Testis (tissue), 3 donors: ENCODE results near the gene SKI. TPM values are rescaled to one million over a fixed set of nuclear protein-coding genes. Genes with fewer than 3 reads are reported as not detected.

ENCODE experiments used
- DNase-seq: peaks from one replicate; pipeline ENCODE4 v3.0.0-alpha.2; 2019
- H3K27ac ChIP-seq, 2 donors: fragments of 200-600 bp; sonication (generic); one replicate each; pipeline ENCODE4 v1.5.1; 2019
- H3K27me3 ChIP-seq: fragments of 200-600 bp; sonication (generic); one replicate; pipeline ENCODE4 v1.5.1; 2019
- H3K36me3 ChIP-seq: fragments of 200-600 bp; sonication (generic); one replicate; pipeline ENCODE4 v1.5.1; 2017; ENCODE audit warnings: low read depth; ENCODE audit errors: missing control alignments
- H3K4me1 ChIP-seq: fragments of 200-600 bp; sonication (generic); one replicate; pipeline ENCODE4 v1.5.1; 2019
- H3K4me3 ChIP-seq, 2 donors: fragments of 200-600 bp; sonication (generic); one replicate each; pipeline ENCODE4 v1.5.1; 2017 to 2019
- H3K9me3 ChIP-seq: fragments of 200-600 bp; sonication (generic); one replicate; pipeline ENCODE4 v1.5.1; 2017
- CTCF ChIP-seq, 3 experiments: fragments of 450-650 bp in 2 of 3; fragments of 200-600 bp in 1 of 3; sonication (generic) in 1 of 3; IDR thresholded peaks; one replicate each; pipeline ENCODE4 v1.5.1; 2016 to 2019; ENCODE audit warnings: antibody characterized with exemption in 3 of 3, mild to moderate bottlenecking in 2 of 3, moderate library complexity in 1 of 3
- POLR2A ChIP-seq: fragments of 450-650 bp; IDR thresholded peaks from one replicate; pipeline ENCODE4 v1.6.1; 2017; ENCODE audit warnings: antibody characterized with exemption, mild to moderate bottlenecking, moderate library complexity
- WGBS, 2 donors: methylation state at CpG; one replicate each; pipeline ENCODE4 v1.1.5; 2018; 5-methylcytosine and 5-hydroxymethylcytosine counted together
- intact Hi-C: fragments of 100-400 bp; cut with DNase I; formaldehyde crosslinking; loops from one replicate; pipeline ENCODE4 v1.15.1; 2023; ENCODE audit warnings: low total_unique reads
- polyA plus RNA-seq: library from polyadenylated mRNA; stranded (reverse); fragments of 350-450 nt; fragmentation: Illumina TruSeq; extraction: RNeasy Lipid Tissue Mini Kit (QIAGEN cat#74804); gene quantifications from one replicate; pipeline ENCODE4 v1.2.3, GENCODE V29; 2014; ENCODE audit warnings: low read depth, low replicate concordance; ENCODE audit not compliant: insufficient read depth
- total RNA-seq, 2 donors: library from RNA; depleted of rRNA; stranded (reverse); fragments of >200 nt; gene quantifications; one replicate each; pipeline ENCODE4 v1.2.3, GENCODE V29; 2016

SKI gene
- total and polyA plus RNA-seq, 3 donors from 2014 or later, result 40.2 to 87.1 (median 85.7) TPM

- Histone ChIP-seq H3K36me3 (no peaks in the 10 kb centered on the region), H3K4me3 (peak overlapping the region in 1 of 2 donors; percentile 70), H3K27me3 (no peaks in the 10 kb centered on the region), H3K9me3 (no peaks in the 10 kb centered on the region), H3K27ac (peak overlapping the region; percentile 82 to 93), H3K4me1 (peaks cover 69% of the 10 kb centered on the region)
- no peak for DNase-seq
- WGBS, 2 donors, result 55% methylated on average over 21 of the region's 21 CpGs; no CpG with 5 or more reads in 1 of the 2 donors
- intact Hi-C loops, result loop anchor here (10.0 kb wide), 1 partner anchor 111 kb away; no protein-coding TSS in a partner anchor
- TF ChIP-seq POLR2A (no peak), CTCF (IDR thresholded peaks at IDR 0.05) (no peak)
Observed at GRCh38 chr1:2315674-2316450, 87.7 kb downstream of the SKI start.

- Histone ChIP-seq H3K27ac (peak overlapping the region; percentile 33 to 93), H3K27me3 (no peaks in the 10 kb centered on the region), H3K4me3 (no peak overlapping the region), H3K4me1 (peaks cover 69% of the 10 kb centered on the region), H3K9me3 (no peaks in the 10 kb centered on the region), H3K36me3 (no peaks in the 10 kb centered on the region)
- intact Hi-C loops, result loop anchor here (10.0 kb wide), 1 partner anchor 112 kb away; no protein-coding TSS in a partner anchor
- 81% methylated on average over 16 of the region's 16 CpGs; no CpG with 5 or more reads in 1 of the 2 donors for WGBS, 2 donors
- TF ChIP-seq CTCF (IDR thresholded peaks at IDR 0.05) (no peak), POLR2A (no peak)
- DNase-seq, result no peak
Observed at GRCh38 chr1:2316451-2316961, 88.4 kb downstream of the SKI start.

- no peaks in the 10 kb centered on the region for H3K36me3 ChIP-seq
- no peak overlapping the region for H3K4me3 ChIP-seq
- intact Hi-C loops, result loop anchor here (10.0 kb wide), 1 partner anchor 113 kb away; no protein-coding TSS in a partner anchor
- no peak for TF ChIP-seq POLR2A
- TF ChIP-seq CTCF (IDR thresholded peaks at IDR 0.05), result no peak
- H3K27me3 ChIP-seq, result no peaks in the 10 kb centered on the region
- peaks cover 66% of the 10 kb centered on the region for H3K4me1 ChIP-seq
- no peaks in the 10 kb centered on the region for H3K9me3 ChIP-seq
- H3K27ac ChIP-seq, result peak overlapping the region; percentile 15 to 33
- DNase-seq, result no peak
- WGBS, 2 donors, result 89 to 91% methylated on average over 4 to 32 of the region's 32 CpGs
Observed at GRCh38 chr1:2317230-2318065, 89.3 kb downstream of the SKI start.

GRCh38 chr1:2318314-2319278 lies 90.5 kb downstream of the SKI start:
- 82 to 86% methylated on average over 27 to 41 of the region's 41 CpGs for WGBS, 2 donors
- H3K4me3 ChIP-seq, result no peak overlapping the region
- intact Hi-C loops, result loop anchor here (10.0 kb wide), 1 partner anchor 114 kb away; no protein-coding TSS in a partner anchor
- peaks cover 65% of the 10 kb centered on the region for H3K4me1 ChIP-seq
- TF ChIP-seq POLR2A, result no peak
- TF ChIP-seq CTCF (IDR thresholded peaks at IDR 0.05), result no peak
- DNase-seq, result no peak
- H3K27me3 ChIP-seq, result no peaks in the 10 kb centered on the region
- no peaks in the 10 kb centered on the region for H3K9me3 ChIP-seq
- peak overlapping the region in 1 of 2 donors; percentile 41 for H3K27ac ChIP-seq
- H3K36me3 ChIP-seq, result no peaks in the 10 kb centered on the region
